Bronchial epithelial cell (primary cell): ENCODE measurements around the gene NHLRC4. TPM values are rescaled to one million over a fixed set of nuclear protein-coding genes. Genes with fewer than 3 reads are reported as not detected.

Experiments
- DNase-seq: peaks from one replicate; pipeline ENCODE4 v3.0.0-alpha.2; 2010; ENCODE audit warnings: low read depth
- FAIRE-seq: peaks from 2 replicates; lab custom pipeline; 2011; peaks lifted over from hg19 to GRCh38; lab: Jason Lieb, UNC
- H3K27me3 ChIP-seq: 2 replicates; pipeline ENCODE4 v1.5.1; 2011; ENCODE audit warnings: low read length; ENCODE audit not compliant: control insufficient read depth, insufficient read depth
- H3K36me3 ChIP-seq: 2 replicates; pipeline ENCODE4 v1.5.1; 2011; ENCODE audit warnings: low read length; ENCODE audit not compliant: control insufficient read depth, insufficient read depth
- H3K4me3 ChIP-seq: 2 replicates; pipeline ENCODE4 v1.5.1; 2011; ENCODE audit warnings: mild to moderate bottlenecking, low read depth, low read length, control low read depth
- total RNA-seq: library from RNA; depleted of rRNA; stranded (reverse); fragments of >200 nt; gene quantifications from 2 replicates; pipeline ENCODE4 v1.2.1, GENCODE V29; 2014
- TF ChIP-seq, protein P1 (sequence below): IDR thresholded peaks from 2 replicates; pipeline ENCODE4 v1.5.1; 2011; ENCODE audit warnings: mild to moderate bottlenecking, moderate library complexity, low read length, control low read depth, inconsistent platforms; ENCODE audit not compliant: insufficient read depth, severe bottlenecking

Gene NHLRC4
- total RNA-seq, 1 donor from 2014 or later: under 0.01 TPM

DNA sequence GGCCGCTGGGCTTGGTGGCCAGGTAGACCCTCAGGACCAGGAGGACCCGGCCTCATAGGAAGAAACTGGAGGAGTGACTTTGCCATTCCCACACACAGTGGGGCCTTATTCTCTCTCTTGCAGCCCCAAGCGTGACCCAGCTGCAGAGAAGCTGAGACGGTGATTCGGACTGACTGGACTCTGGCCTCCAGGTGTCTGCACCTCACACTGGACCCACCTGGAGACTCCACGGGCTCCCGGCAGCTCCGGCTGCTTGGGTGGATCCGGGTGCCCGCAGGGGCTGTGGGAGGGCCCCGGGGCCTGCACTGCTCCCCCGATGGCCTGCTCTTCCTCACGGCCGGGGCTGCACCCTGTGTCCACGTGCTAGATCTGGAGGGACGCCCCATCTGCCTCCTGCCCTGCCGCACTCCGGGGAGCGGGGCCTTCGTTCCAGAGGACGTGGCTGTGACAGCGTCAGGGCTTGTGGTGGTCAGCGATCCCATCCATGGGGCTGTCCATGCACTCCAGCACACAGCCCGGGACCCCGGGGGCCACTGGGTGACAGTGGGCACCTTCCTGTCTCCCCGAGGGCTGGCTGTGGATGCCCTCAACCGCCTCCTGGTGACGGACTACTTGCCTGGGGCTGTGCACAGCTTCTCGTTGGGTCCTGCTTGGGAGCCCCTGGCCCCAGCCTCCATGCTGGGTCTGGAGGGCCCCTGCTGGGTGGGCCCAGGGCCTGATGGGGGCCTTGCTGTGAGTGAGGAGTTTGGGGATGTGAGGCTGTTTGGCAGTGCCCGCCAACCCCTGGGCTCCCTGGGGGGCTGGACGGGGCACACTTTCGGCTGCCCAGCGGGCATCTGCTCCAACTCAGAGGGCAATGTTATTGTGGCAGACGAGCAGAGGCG is 810 bp downstream of the NHLRC4 start:
- FAIRE-seq (no peak), DNase-seq (no peak)
- H3K4me3 ChIP-seq: no peak overlapping the region
- H3K27me3 ChIP-seq: no peaks in the 10 kb centered on the region
- H3K36me3 ChIP-seq: no peaks in the 10 kb centered on the region
- TF ChIP-seq, protein P1, sequence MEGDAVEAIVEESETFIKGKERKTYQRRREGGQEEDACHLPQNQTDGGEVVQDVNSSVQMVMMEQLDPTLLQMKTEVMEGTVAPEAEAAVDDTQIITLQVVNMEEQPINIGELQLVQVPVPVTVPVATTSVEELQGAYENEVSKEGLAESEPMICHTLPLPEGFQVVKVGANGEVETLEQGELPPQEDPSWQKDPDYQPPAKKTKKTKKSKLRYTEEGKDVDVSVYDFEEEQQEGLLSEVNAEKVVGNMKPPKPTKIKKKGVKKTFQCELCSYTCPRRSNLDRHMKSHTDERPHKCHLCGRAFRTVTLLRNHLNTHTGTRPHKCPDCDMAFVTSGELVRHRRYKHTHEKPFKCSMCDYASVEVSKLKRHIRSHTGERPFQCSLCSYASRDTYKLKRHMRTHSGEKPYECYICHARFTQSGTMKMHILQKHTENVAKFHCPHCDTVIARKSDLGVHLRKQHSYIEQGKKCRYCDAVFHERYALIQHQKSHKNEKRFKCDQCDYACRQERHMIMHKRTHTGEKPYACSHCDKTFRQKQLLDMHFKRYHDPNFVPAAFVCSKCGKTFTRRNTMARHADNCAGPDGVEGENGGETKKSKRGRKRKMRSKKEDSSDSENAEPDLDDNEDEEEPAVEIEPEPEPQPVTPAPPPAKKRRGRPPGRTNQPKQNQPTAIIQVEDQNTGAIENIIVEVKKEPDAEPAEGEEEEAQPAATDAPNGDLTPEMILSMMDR: no peak

DNA sequence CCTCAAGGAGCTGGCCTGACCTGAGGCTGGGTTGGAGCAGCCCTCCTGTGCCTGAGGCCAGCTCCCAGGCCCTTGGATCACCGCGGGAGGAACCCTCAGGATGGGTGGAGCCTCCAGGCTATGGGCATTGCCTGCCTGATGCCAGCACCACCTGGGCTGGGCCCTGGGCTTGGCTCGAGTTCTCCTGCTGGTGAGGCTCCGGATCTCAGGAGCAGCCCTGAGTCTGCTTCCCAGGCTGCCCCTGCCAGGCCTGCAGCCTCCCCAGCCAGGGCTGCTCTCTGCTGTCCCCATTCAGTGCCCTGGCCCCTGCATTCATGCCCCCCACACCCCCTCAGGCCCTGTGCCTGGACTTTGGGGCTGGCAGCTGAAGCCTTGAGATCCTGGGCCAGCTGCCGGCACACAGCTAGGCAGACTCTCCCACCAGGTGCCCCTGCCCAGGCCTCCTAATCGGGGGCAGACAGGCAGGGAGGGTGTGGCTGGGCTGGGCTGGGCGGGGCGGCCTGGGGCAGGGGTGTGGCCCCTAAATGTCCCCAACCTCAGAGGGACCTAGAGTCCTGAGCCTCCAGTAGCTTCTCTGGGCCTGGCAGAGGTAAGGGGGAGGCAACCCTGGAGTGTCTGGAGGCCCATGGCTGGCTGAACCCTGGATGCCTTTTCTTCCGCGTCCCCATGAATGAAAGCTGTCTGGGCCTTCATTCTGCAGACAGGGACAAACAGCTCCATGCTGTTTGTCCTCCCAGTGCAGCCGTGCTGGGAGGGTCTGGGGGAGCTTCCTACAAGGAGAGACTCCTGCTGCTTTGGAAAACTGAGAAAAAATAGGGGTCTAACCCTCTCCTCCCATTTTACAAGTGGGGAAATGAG is 1.8 kb downstream of the NHLRC4 start:
- no peak for DNase-seq
- TF ChIP-seq, protein P1: no peak
- H3K27me3 ChIP-seq: no peaks in the 10 kb centered on the region
- H3K36me3 ChIP-seq: no peaks in the 10 kb centered on the region
- no peak overlapping the region for H3K4me3 ChIP-seq
- no peak for FAIRE-seq

DNA sequence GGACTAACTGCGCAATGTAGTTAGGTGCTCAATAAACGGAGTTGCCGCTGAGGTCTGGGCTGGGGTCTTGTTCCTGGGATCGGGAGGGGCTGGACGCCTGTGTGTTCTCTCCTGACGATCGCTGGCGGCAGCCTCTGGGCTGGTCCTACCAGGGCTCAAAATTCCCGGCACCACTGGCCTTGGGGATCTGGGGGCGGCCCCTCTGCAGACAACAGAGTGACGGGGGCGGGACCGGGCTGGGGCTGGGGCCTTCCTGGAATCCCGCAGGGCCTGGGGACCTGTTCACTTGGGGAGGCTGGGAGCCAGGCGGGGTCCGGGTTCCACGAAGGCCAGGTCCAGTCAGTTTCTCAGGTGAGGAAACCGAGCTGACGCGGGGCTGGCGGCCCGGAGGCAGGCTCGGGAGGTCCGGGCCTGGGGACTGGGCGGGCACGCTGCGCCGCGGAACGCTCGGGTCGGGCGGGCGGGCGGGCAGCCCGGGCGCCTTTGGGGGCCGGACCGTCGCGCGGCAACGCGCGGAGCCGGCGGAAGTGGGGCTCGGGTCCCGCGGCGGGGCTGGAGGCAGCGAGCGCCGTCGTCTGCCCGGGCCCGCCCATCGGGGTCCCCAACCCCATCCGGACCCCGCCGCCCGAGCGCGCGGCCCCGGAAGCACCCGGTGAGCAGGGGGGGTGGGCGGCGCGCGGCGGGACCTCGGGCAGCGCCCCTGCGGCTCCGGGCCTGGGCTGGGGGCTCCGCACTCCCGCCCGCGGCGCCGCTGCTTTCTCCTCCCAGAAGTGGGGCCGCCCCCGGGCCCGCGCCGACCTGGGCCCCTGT is 2.8 kb downstream of the NHLRC4 start, which contains the start of gene PIGQ:
Gene PIGQ (plus strand): TSS at position 524 of the 810 bp plus-strand sequence. CDS start 4,107 bp downstream, outside the sequence.
- H3K27me3 ChIP-seq: no peaks in the 10 kb centered on the region
- TF ChIP-seq, protein P1: no peak
- DNase-seq (no peak), FAIRE-seq (no peak)
- H3K36me3 ChIP-seq: no peaks in the 10 kb centered on the region
- H3K4me3 ChIP-seq: peak within 1 kb of the TSS; percentile 68

DNA sequence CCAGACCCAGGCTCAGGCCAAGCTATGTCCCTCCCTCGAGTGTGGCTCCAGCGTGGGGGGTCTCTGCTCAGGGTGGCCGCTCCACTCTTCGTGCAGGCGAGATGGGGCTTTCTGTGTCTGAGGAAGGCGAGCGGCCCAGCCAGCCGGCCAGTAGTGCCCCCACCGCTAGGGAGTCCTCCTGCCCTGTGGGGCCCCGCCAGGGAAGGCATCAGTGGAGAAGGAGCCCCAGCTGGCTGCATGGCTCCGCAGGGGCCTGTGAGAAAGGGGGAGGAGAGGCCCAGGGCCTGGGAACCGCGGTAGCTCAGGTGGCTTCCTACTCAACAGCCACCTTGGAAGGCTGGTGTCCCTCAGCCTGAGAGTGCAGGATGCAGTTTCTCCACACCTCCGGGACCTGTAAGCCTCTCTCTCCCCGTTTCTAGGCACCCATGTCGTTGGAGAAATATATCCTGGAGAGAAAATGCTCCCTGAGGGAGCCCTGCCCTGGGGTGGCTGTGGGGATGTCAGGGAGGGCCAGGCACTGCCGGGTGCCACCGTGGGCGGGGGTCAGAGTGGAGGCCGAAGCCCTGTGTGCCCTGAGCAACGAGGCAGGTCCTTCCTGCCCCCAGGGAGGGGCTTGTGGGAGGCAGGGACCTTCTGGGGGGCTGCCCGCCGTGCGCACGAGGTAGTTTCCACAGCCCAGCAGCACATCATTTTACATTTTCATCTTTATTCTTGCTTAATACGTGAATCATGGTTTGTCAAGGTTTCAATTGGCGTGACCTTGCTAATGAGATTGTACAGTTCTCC is 6.3 kb downstream of the NHLRC4 start:
- Histone ChIP-seq H3K4me3 (no peak overlapping the region), H3K36me3 (peaks cover 2% of the 10 kb centered on the region), H3K27me3 (no peaks in the 10 kb centered on the region)
- FAIRE-seq: no peak
- no peak for DNase-seq
- TF ChIP-seq, protein P1: no peak
